ENCODE measurements around the gene TXNRD2. TPM values are rescaled to one million over a fixed set of nuclear protein-coding genes. Genes with fewer than 3 reads are reported as not detected.

The TXNRD2 gene
- total RNA-seq, 1 donor from 2014 or later: 0.19 TPM

DNA sequence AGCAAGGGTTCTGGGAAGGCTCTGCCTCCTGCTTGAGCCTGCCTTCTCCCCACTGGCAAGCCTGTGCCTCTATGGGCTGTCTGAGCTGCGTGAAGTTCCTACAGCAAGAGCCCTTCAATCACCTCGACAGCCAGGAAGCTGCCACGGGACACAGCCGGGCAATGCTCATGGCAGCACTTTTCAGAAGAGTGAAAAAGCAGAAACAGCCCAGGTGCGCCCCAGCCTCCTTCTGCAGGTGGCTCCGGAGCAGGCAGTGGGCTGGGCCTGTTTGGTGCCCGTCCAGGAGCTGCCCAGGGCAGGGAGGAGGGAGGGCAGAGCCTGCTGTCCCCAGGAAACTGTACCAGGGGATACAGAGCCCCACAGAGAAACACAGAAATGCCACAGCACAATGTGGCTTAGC lies 24.7 kb downstream of the TXNRD2 start:
- no peaks in the 10 kb centered on the region for H3K27me3 ChIP-seq
- no peaks in the 10 kb centered on the region for H3F3A ChIP-seq (ENCODE audit: low read depth)
- no peak overlapping the region for H3K27ac Mint-ChIP-seq
- no peaks in the 10 kb centered on the region for H3K36me3 ChIP-seq
- H4K20me1 ChIP-seq (ENCODE audit: low read depth): no peaks in the 10 kb centered on the region
- H2AFZ ChIP-seq (replicated peaks): no peak overlapping the region
- H3K27ac ChIP-seq: no peak overlapping the region
- no peak for DNase-seq (ENCODE audit: low spot score)
- H3K4me1 Mint-ChIP-seq: no peaks in the 10 kb centered on the region
- H3K36me3 Mint-ChIP-seq: no peaks in the 10 kb centered on the region
- H3K4me2 ChIP-seq: no peak overlapping the region
- no peak overlapping the region for H3K4me3 Mint-ChIP-seq
- H3K9ac ChIP-seq: no peak overlapping the region
- no peaks in the 10 kb centered on the region for H3K79me2 ChIP-seq (ENCODE audit: low read depth)
- no peaks in the 10 kb centered on the region for H3K9me3 Mint-ChIP-seq
- H3K9me3 ChIP-seq (ENCODE audit: low read depth): no peaks in the 10 kb centered on the region
- H3K4me3 ChIP-seq: no peak overlapping the region
- peaks cover 2% of the 10 kb centered on the region for H3K27me3 Mint-ChIP-seq (ENCODE audit: insufficient read depth, low read depth)
- no peaks in the 10 kb centered on the region for H3K4me1 ChIP-seq
- TF ChIP-seq, protein P1, sequence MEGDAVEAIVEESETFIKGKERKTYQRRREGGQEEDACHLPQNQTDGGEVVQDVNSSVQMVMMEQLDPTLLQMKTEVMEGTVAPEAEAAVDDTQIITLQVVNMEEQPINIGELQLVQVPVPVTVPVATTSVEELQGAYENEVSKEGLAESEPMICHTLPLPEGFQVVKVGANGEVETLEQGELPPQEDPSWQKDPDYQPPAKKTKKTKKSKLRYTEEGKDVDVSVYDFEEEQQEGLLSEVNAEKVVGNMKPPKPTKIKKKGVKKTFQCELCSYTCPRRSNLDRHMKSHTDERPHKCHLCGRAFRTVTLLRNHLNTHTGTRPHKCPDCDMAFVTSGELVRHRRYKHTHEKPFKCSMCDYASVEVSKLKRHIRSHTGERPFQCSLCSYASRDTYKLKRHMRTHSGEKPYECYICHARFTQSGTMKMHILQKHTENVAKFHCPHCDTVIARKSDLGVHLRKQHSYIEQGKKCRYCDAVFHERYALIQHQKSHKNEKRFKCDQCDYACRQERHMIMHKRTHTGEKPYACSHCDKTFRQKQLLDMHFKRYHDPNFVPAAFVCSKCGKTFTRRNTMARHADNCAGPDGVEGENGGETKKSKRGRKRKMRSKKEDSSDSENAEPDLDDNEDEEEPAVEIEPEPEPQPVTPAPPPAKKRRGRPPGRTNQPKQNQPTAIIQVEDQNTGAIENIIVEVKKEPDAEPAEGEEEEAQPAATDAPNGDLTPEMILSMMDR (IDR thresholded peaks at IDR 0.05): no peak
- no peak for TF ChIP-seq EZH2phosphoT487 (IDR thresholded peaks at IDR 0.05)
- TF ChIP-seq EZH2 (IDR thresholded peaks at IDR 0.05): no peak

DNA sequence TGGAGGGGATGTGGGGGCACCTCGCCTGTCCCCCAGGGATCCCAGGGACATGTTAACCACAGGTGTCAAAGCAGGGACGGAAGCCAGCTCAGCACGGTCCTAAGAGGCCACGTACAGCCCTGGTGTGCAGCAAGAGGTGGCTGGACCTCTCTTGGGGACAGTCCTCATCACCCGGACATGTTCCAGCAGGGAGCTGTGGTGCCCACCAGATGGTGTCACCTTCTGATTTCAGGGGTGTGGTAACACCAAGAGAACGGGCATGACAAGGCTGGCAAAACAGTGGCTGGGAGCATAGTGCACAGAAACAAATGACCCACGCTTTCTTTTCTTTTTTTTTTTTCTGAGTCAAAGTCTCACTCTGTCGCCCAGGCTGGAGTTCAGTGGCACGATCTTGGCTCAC lies 25.6 kb downstream of the TXNRD2 start:
- no peak overlapping the region for H3K4me3 Mint-ChIP-seq
- no peak overlapping the region for H3K27ac Mint-ChIP-seq
- Histone ChIP-seq H2AFZ (replicated peaks) (no peak overlapping the region), H4K20me1 (ENCODE audit: low read depth) (no peaks in the 10 kb centered on the region), H3K9ac (no peak overlapping the region), H3K36me3 (no peaks in the 10 kb centered on the region), H3K4me3 (no peak overlapping the region), H3K9me3 (ENCODE audit: low read depth) (no peaks in the 10 kb centered on the region), H3K27me3 (no peaks in the 10 kb centered on the region), H3F3A (ENCODE audit: low read depth) (no peaks in the 10 kb centered on the region), H3K27ac (no peak overlapping the region), H3K4me1 (no peaks in the 10 kb centered on the region), H3K4me2 (no peak overlapping the region), H3K79me2 (ENCODE audit: low read depth) (no peaks in the 10 kb centered on the region)
- DNase-seq (ENCODE audit: low spot score): no peak
- no peaks in the 10 kb centered on the region for H3K36me3 Mint-ChIP-seq
- H3K9me3 Mint-ChIP-seq: no peaks in the 10 kb centered on the region
- peaks cover 4% of the 10 kb centered on the region for H3K27me3 Mint-ChIP-seq (ENCODE audit: insufficient read depth, low read depth)
- no peaks in the 10 kb centered on the region for H3K4me1 Mint-ChIP-seq
- no peak for TF ChIP-seq EZH2phosphoT487 (IDR thresholded peaks at IDR 0.05)
- TF ChIP-seq, protein P1 (IDR thresholded peaks at IDR 0.05): no peak

DNA sequence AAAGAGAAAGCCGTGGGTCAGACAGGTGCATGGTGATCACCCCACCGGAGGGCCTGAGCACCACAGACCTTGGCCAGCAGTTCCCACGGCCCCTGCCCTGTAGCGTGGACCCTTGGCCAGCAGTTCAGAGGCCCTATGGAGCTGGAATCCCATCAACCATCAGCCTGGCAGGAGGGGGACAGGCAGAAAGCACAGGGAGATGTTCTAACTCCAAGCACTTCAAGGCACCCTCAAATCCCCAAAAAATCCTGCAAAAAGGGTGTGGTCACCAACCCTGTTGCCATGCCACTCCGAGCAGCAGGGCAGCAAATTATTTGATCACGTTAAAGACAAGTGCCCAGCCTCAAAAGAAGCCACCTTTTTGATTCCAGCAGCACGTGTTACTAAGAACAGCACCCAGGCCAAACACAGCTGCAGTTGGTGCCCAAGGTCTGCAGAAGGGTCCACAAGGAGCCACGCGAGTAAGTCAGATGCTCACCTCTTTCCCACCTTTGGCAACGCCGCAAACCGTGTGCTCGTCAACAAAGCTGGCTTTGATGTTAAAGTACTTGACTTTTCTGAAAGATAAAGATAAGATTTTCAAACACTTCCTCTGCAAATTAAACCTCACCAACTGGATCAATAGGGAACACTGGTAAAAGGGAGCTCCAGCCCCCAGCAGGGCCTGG lies 26.2 kb downstream of the TXNRD2 start:
- H3F3A ChIP-seq (ENCODE audit: low read depth): no peaks in the 10 kb centered on the region
- no peaks in the 10 kb centered on the region for H3K27me3 ChIP-seq
- no peaks in the 10 kb centered on the region for H3K9me3 Mint-ChIP-seq
- H3K27ac Mint-ChIP-seq: no peak overlapping the region
- no peaks in the 10 kb centered on the region for H3K4me1 Mint-ChIP-seq
- no peaks in the 10 kb centered on the region for H3K9me3 ChIP-seq (ENCODE audit: low read depth)
- H3K9ac ChIP-seq: no peak overlapping the region
- H3K36me3 ChIP-seq: no peaks in the 10 kb centered on the region
- no peaks in the 10 kb centered on the region for H3K4me1 ChIP-seq
- H3K27me3 Mint-ChIP-seq (ENCODE audit: insufficient read depth, low read depth): peaks cover 4% of the 10 kb centered on the region
- no peak for DNase-seq (ENCODE audit: low spot score)
- no peaks in the 10 kb centered on the region for H4K20me1 ChIP-seq (ENCODE audit: low read depth)
- TF ChIP-seq EZH2 (IDR thresholded peaks at IDR 0.05): no peak
- TF ChIP-seq, protein P1 (IDR thresholded peaks at IDR 0.05): no peak
- no peaks in the 10 kb centered on the region for H3K79me2 ChIP-seq (ENCODE audit: low read depth)
- no peak overlapping the region for H3K4me3 Mint-ChIP-seq
- no peak overlapping the region for H2AFZ ChIP-seq (replicated peaks)
- no peak overlapping the region for H3K4me3 ChIP-seq
- H3K36me3 Mint-ChIP-seq: no peaks in the 10 kb centered on the region
- H3K4me2 ChIP-seq: no peak overlapping the region
- no peak overlapping the region for H3K27ac ChIP-seq
